SK-N-SH (cell line): ENCODE results near the gene STK32C. TPM values are rescaled to one million over a fixed set of nuclear protein-coding genes. Genes with fewer than 3 reads are reported as not detected.
"Not testable (repeated sequence)": the region's sequence is repeated elsewhere in the genome, so short reads cannot be mapped to it uniquely, and the experiment has no call there.

ENCODE experiments used
- CTCF ChIA-PET: fragments of 300-600, 350-600 bp; formaldehyde crosslinking; extraction: SDS; loops from one replicate; lab custom pipeline; 2021; lab: Yijun Ruan, JAX
- POLR2A ChIA-PET: fragments of 350-600 bp; sonication (Branson Sonifier 250); formaldehyde crosslinking; extraction: SDS; loops from one replicate; lab custom pipeline; 2020; ENCODE audit warnings: antibody characterized with exemption, inconsistent platforms; lab: Yijun Ruan, JAX
- DNase-seq: peaks from one replicate; pipeline ENCODE4 v3.0.0; 2012
- H2AFZ ChIP-seq: fragments of 200-600 bp; sonication (generic); 2 replicates; pipeline ENCODE4 v1.8.1; 2016; ENCODE audit warnings: antibody characterized with exemption, mild to moderate bottlenecking, low read depth
- H3F3A ChIP-seq: fragments of 200-600 bp; sonication (generic); replicated peaks from 2 replicates; pipeline ENCODE3; 2016; ENCODE audit warnings: antibody characterized with exemption, mild to moderate bottlenecking; ENCODE audit not compliant: insufficient read depth
- H3K27ac ChIP-seq, 2 experiments: fragments of 200-500 bp in 1 of 2; fragments of 200-600 bp in 1 of 2; sonication (Bioruptor generic) in 1 of 2; sonication (generic), shearing (Covaris generic) in 1 of 2; 2 replicates each; pipeline versions ENCODE4 v1.5.1 to v1.6.1; 2014 to 2016; ENCODE audit warnings: low read depth in 2 of 2, inconsistent platforms in 1 of 2, low read length in 1 of 2, mild to moderate bottlenecking in 1 of 2, mixed read lengths in 1 of 2
- H3K27me3 ChIP-seq: fragments of 200-600 bp; sonication (generic), shearing (Covaris generic); 2 replicates; pipeline ENCODE4 v1.6.1; 2016; ENCODE audit warnings: mixed run types; ENCODE audit not compliant: insufficient read depth
- H3K36me3 ChIP-seq, 2 experiments: fragments of 200-500 bp in 1 of 2; fragments of 200-600 bp in 1 of 2; sonication (Bioruptor generic) in 1 of 2; sonication (generic) in 1 of 2; replicated peaks in 1 of 2; 2 replicates each; pipeline versions ENCODE3 to v1.5.1; 2014 to 2016; ENCODE audit warnings: low read length in 1 of 2, mild to moderate bottlenecking in 1 of 2; ENCODE audit not compliant: insufficient read depth in 2 of 2, control insufficient read depth in 1 of 2
- H3K4me1 ChIP-seq, 2 experiments: fragments of 200-500 bp in 1 of 2; fragments of 200-600 bp in 1 of 2; sonication (Bioruptor generic) in 1 of 2; sonication (generic), shearing (Covaris generic) in 1 of 2; 2 replicates each; pipeline versions ENCODE4 v1.5.1 to v1.6.1; 2014 to 2016; ENCODE audit warnings: low read depth in 1 of 2, low read length in 1 of 2, mixed run types in 1 of 2; ENCODE audit not compliant: insufficient read depth in 2 of 2, control insufficient read depth in 1 of 2
- H3K4me2 ChIP-seq: fragments of 200-600 bp; sonication (generic), shearing (Covaris generic); 2 replicates; pipeline ENCODE4 v1.6.1; 2017; ENCODE audit warnings: mixed run types
- H3K4me3 ChIP-seq, 2 experiments: fragments of 200-500 bp in 1 of 2; fragments of 200-600 bp in 1 of 2; sonication (Bioruptor generic) in 1 of 2; sonication (generic), shearing (Covaris generic) in 1 of 2; 2 replicates each; pipeline versions ENCODE4 v1.5.1 to v1.8.1; 2014 to 2016; ENCODE audit warnings: low read depth in 2 of 2, inconsistent platforms in 1 of 2, low read length in 1 of 2, mild to moderate bottlenecking in 1 of 2, mixed read lengths in 1 of 2, moderate library complexity in 1 of 2
- H3K79me2 ChIP-seq: fragments of 200-600 bp; sonication (generic); 2 replicates; pipeline ENCODE4 v1.8.1; 2017; ENCODE audit warnings: mild to moderate bottlenecking; ENCODE audit not compliant: insufficient read depth
- H3K9ac ChIP-seq: fragments of 200-600 bp; sonication (generic); 2 replicates; pipeline ENCODE4 v1.6.1; 2017; ENCODE audit warnings: mixed run types
- H3K9me2 ChIP-seq: fragments of 200-600 bp; sonication (generic); 2 replicates; pipeline ENCODE4 v1.6.1; 2017; ENCODE audit warnings: mixed run types
- H3K9me3 ChIP-seq: fragments of 200-600 bp; sonication (generic); 2 replicates; pipeline ENCODE4 v1.6.1; 2017; ENCODE audit warnings: mixed run types, mild to moderate bottlenecking, moderate library complexity
- H4K20me1 ChIP-seq: fragments of 200-600 bp; sonication (generic); 2 replicates; pipeline ENCODE4 v1.6.1; 2017; ENCODE audit warnings: mild to moderate bottlenecking, mixed run types; ENCODE audit not compliant: insufficient read depth
- ELF1 ChIP-seq: IDR thresholded peaks from 2 replicates; pipeline ENCODE4 v1.4.0; 2012
- EP300 ChIP-seq, 2 experiments: IDR thresholded peaks; 2 replicates each; pipeline versions ENCODE4 v1.4.0 to v1.6.1; 2012; ENCODE audit warnings: borderline replicate concordance in 1 of 2, low read depth in 1 of 2, low read length in 1 of 2
- EZH2phosphoT487 ChIP-seq: fragments of 200-600 bp; sonication (generic); IDR thresholded peaks from 2 replicates; pipeline ENCODE4 v1.6.1; 2017; ENCODE audit warnings: low read depth, mixed run types, mild to moderate bottlenecking, antibody characterized with exemption, moderate library complexity, borderline replicate concordance
- FOXJ3 ChIP-seq: sonication (generic); formaldehyde crosslinking; IDR thresholded peaks from 2 replicates; pipeline ENCODE4 v1.5.1; 2020; ENCODE audit warnings: mild to moderate bottlenecking, missing genetic modification reagents
- FOXM1 ChIP-seq: IDR thresholded peaks from 2 replicates; pipeline ENCODE4 v1.4.0; 2012; ENCODE audit warnings: low read depth, mild to moderate bottlenecking
- GATA2 ChIP-seq: sonication (generic); formaldehyde crosslinking; IDR thresholded peaks from 2 replicates; pipeline ENCODE4 v1.5.0; 2020; ENCODE audit warnings: mild to moderate bottlenecking, missing genetic modification reagents
- POLR2AphosphoS5 ChIP-seq: IDR thresholded peaks from 2 replicates; pipeline ENCODE4 v1.6.1; 2012; ENCODE audit warnings: low read depth, low read length
- RAD21 ChIP-seq: IDR thresholded peaks from 2 replicates; pipeline ENCODE4 v1.6.1; 2012; ENCODE audit warnings: mild to moderate bottlenecking, low read length
- RFX5 ChIP-seq: IDR thresholded peaks from 2 replicates; pipeline ENCODE4 v1.6.1; 2012; ENCODE audit warnings: mild to moderate bottlenecking, improper control_type of control experiment, low read length
- RXRA ChIP-seq: IDR thresholded peaks from 2 replicates; pipeline ENCODE4 v1.4.0; 2012; ENCODE audit warnings: low read depth, mild to moderate bottlenecking, borderline replicate concordance
- TAF1 ChIP-seq: IDR thresholded peaks from 2 replicates; pipeline ENCODE4 v1.6.1; 2012; ENCODE audit warnings: low read depth, mild to moderate bottlenecking, low read length, moderate library complexity, borderline replicate concordance
- TEAD4 ChIP-seq: IDR thresholded peaks from 2 replicates; pipeline ENCODE4 v1.4.0; 2012; ENCODE audit warnings: mild to moderate bottlenecking, borderline replicate concordance; ENCODE audit not compliant: insufficient read depth
- YY1 ChIP-seq: IDR thresholded peaks from 2 replicates; pipeline ENCODE4 v1.4.0; 2012; ENCODE audit warnings: low read depth, mild to moderate bottlenecking
- WGBS: methylation state at CpG from one replicate; pipeline ENCODE4 v1.1.6; 2017; ENCODE audit warnings: low lambda C conversion rate; 5-methylcytosine and 5-hydroxymethylcytosine counted together
- polyA plus RNA-seq, 3 experiments: library from polyadenylated mRNA; depleted of rRNA; stranded (reverse); fragments of >200 nt; gene quantifications; 2 replicates each; pipeline ENCODE4 v1.2.3, GENCODE V29; 2012
- TF ChIP-seq, protein P1 (sequence below): IDR thresholded peaks from 2 replicates; pipeline ENCODE4; 2012
- TF ChIP-seq, protein P2 (sequence below): fragments of 200-600 bp; sonication (generic); IDR thresholded peaks from 2 replicates; pipeline ENCODE4 v1.6.1; 2017; ENCODE audit warnings: antibody characterized with exemption, mild to moderate bottlenecking, moderate library complexity
- TF ChIP-seq, protein P3 (sequence below): fragments of 150-350 bp; IDR thresholded peaks from 2 replicates; pipeline ENCODE4 v1.6.1; 2017; ENCODE audit warnings: antibody characterized with exemption, low read length, low read depth, borderline replicate concordance
- TF ChIP-seq, protein P4 (sequence below): IDR thresholded peaks from 2 replicates; pipeline ENCODE4 v1.4.0; 2012; ENCODE audit warnings: low read depth, borderline replicate concordance
- TF ChIP-seq, protein P5 (sequence below): fragments of 150-350 bp; IDR thresholded peaks from 2 replicates; pipeline ENCODE4 v1.6.1; 2016; ENCODE audit warnings: mild to moderate bottlenecking, low read depth, low read length

Gene STK32C
- polyA plus RNA-seq, 1 of the 3 experiments (the other 2 are of a cell fraction), result 27.8 TPM

DNA sequence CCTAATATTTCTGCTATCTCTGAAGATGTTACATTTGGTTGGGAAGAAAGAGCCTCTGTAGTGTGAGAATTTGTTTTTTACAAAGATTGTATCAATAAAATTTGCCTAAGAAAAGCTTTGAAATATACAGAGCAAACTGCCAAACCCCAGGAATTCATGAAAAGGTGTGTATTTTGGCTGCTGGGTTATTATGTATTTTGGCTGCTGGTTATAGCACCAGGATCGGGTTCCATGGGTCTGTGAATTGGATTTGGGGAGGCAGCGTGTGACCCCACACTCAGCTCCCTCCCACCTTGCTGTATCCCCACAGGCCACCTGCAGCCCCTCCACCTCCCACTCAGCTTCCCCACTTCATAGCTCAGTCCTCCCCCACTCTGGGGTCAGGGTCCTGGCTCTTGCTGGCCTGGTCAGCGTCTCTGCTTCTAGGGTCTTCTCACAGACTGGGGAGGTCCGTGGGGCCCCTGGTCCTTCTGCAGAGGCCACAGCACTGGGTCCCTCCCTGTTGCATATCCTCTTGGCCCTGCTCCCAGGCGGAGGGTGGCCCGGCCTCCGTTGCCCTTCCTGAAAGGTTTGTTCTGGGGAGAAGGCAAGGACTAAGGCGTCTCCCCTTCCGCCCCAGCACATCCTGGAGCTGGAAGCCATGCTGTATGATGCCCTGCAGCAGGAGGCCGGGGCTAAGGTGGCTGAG, 145.0 kb downstream of the STK32C start (continued):
- TF ChIP-seq EZH2phosphoT487 (no peak), TEAD4 (no peak), GATA2 (CRISPR knock-in tag) (no peak)

DNA sequence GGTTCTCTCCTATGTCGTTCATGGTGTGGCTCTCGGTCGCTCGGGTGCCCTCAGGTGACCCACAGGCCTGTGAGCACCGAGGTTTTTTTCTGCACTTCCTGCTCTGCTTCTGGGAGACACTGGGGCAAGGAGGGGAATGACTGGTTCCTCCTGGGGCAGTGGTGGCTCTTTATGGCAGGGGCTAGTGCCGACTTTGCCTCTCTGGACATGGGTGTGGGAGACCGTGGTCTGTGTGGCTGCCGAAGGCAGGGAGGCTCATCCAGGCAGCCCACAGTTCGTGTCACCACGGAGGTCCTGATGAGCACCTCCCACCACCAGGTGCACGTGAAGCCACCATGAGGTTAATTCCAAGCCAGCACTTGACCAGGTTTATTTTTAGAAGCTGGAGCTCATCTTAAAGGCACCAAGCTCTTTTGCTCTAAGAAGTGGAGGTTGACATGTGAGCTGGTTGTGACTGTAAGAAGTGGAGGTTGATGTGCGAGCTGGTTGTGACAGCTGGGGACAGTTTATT, 145.7 kb downstream of the STK32C start:
- Histone ChIP-seq H4K20me1 (no peaks in the 10 kb centered on the region), H3K9me3 (no peaks in the 10 kb centered on the region), H3K9ac (no peak overlapping the region), H3K9me2 (no peaks in the 10 kb centered on the region), H3K27me3 (no peaks in the 10 kb centered on the region), H2AFZ (no peak overlapping the region), H3F3A (no peaks in the 10 kb centered on the region), H3K27ac (no peak overlapping the region; a peak in 1 of 4 replicates), H3K4me3 (no peak overlapping the region), H3K36me3 (no peaks in the 10 kb centered on the region), H3K4me1 (peaks cover 0 to 19% of the 10 kb centered on the region in 2 experiments; a peak in 1 of 4 replicates), H3K4me2 (no peak overlapping the region), H3K79me2 (no peaks in the 10 kb centered on the region)
- WGBS, result 64% methylated on average over 12 of the region's 12 CpGs
- ChIA-PET CTCF (no interaction called here), POLR2A (no interaction called here)
- TF ChIP-seq, protein P1, sequence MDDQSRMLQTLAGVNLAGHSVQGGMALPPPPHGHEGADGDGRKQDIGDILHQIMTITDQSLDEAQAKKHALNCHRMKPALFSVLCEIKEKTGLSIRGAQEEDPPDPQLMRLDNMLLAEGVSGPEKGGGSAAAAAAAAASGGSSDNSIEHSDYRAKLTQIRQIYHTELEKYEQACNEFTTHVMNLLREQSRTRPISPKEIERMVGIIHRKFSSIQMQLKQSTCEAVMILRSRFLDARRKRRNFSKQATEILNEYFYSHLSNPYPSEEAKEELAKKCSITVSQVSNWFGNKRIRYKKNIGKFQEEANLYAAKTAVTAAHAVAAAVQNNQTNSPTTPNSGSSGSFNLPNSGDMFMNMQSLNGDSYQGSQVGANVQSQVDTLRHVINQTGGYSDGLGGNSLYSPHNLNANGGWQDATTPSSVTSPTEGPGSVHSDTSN, result no peak
- TF ChIP-seq TAF1 (no peak), FOXM1 (no peak), YY1 (no peak), POLR2AphosphoS5 (no peak), EZH2phosphoT487 (no peak), TEAD4 (no peak), RFX5 (no peak), EP300 (IDR thresholded peaks at IDR 0.05; ENCODE audit: borderline replicate concordance in 1 of 2, low read depth in 1 of 2, low read length in 1 of 2) (no peak), RAD21 (no peak), FOXJ3 (no peak), RXRA (no peak), ELF1 (no peak)
- TF ChIP-seq, protein P2, sequence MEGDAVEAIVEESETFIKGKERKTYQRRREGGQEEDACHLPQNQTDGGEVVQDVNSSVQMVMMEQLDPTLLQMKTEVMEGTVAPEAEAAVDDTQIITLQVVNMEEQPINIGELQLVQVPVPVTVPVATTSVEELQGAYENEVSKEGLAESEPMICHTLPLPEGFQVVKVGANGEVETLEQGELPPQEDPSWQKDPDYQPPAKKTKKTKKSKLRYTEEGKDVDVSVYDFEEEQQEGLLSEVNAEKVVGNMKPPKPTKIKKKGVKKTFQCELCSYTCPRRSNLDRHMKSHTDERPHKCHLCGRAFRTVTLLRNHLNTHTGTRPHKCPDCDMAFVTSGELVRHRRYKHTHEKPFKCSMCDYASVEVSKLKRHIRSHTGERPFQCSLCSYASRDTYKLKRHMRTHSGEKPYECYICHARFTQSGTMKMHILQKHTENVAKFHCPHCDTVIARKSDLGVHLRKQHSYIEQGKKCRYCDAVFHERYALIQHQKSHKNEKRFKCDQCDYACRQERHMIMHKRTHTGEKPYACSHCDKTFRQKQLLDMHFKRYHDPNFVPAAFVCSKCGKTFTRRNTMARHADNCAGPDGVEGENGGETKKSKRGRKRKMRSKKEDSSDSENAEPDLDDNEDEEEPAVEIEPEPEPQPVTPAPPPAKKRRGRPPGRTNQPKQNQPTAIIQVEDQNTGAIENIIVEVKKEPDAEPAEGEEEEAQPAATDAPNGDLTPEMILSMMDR, result no peak
- TF ChIP-seq, protein P3, sequence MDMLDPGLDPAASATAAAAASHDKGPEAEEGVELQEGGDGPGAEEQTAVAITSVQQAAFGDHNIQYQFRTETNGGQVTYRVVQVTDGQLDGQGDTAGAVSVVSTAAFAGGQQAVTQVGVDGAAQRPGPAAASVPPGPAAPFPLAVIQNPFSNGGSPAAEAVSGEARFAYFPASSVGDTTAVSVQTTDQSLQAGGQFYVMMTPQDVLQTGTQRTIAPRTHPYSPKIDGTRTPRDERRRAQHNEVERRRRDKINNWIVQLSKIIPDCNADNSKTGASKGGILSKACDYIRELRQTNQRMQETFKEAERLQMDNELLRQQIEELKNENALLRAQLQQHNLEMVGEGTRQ, result no peak
- TF ChIP-seq, protein P4, sequence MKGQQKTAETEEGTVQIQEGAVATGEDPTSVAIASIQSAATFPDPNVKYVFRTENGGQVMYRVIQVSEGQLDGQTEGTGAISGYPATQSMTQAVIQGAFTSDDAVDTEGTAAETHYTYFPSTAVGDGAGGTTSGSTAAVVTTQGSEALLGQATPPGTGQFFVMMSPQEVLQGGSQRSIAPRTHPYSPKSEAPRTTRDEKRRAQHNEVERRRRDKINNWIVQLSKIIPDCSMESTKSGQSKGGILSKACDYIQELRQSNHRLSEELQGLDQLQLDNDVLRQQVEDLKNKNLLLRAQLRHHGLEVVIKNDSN, result no peak
- TF ChIP-seq, protein P5, sequence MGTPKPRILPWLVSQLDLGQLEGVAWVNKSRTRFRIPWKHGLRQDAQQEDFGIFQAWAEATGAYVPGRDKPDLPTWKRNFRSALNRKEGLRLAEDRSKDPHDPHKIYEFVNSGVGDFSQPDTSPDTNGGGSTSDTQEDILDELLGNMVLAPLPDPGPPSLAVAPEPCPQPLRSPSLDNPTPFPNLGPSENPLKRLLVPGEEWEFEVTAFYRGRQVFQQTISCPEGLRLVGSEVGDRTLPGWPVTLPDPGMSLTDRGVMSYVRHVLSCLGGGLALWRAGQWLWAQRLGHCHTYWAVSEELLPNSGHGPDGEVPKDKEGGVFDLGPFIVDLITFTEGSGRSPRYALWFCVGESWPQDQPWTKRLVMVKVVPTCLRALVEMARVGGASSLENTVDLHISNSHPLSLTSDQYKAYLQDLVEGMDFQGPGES, result no peak
- DNase-seq, result no peak

DNA sequence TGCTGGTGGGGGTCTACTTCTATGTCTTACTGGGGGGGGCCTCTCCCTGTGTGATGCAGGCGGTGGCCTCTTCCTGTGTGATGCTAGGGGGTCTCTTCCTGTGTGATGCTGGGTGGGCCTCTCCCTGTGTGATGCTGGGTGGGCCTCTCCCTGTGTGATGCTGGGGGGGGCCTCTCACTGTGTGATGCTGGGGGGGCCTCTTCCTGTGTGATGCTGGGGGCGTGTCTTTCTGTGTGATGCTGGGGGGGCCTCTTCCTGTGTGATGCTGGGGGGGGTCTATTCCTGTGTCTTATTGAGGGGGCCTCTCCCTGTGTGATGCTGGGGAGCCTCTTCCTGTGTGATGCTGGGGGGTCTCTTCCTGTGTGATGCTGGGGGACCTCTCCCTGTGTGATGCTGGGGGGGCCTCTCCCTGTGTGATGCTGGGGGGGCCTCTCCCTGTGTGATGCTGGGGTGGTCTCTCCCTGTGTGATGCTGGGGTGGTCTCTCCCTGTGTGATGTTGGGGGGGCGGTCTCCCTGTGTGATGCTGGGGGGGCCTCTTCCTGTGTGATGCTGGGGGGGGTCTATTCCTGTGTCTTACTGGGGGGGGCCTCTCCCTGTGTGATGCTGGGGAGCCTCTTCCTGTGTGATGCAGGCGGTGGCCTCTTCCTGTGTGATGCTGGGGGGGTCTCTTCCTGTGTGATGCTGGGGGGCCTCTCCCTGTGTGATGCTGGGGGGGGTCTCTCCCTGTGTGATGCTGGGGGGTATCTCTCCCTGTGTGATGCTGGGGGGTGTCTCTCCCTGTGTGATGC, 146.7 kb downstream of the STK32C start:
- DNase-seq, H2AFZ ChIP-seq, H3K27ac ChIP-seq, H3K9me3 ChIP-seq, H3K79me2 ChIP-seq, CTCF ChIA-PET, H3K27me3 ChIP-seq, H3K4me3 ChIP-seq, H3K36me3 ChIP-seq, H3K4me2 ChIP-seq, POLR2A ChIA-PET, H4K20me1 ChIP-seq, H3K9ac ChIP-seq, H3F3A ChIP-seq, H3K9me2 ChIP-seq: not testable (repeated sequence)
- H3K4me1 ChIP-seq, result peaks cover 0 to 19% of the 10 kb centered on the region in 2 experiments; a peak in 1 of 4 replicates
- 60% methylated on average over 1 of the region's 4 CpGs for WGBS
